Uterus (tissue), 4 donors: ENCODE measurements around the gene CLDN16. TPM values are rescaled to one million over a fixed set of nuclear protein-coding genes. Genes with fewer than 3 reads are reported as not detected.

Experiments used
- DNase-seq, 2 donors: peaks; one replicate each; pipeline ENCODE4 v3.0.0-alpha.2; 2019 to 2020
- H3K27ac ChIP-seq, 2 donors: fragments of 200-600 bp; sonication (generic); 1 replicate in 1 of 2; 2 replicates in 1 of 2; pipeline ENCODE4 v1.5.1; 2016 to 2018
- H3K27me3 ChIP-seq, 2 donors: fragments of 200-600 bp; sonication (generic); one replicate each; pipeline ENCODE4 v1.5.1; 2018 to 2019; ENCODE audit warnings: control low read depth in 1 of 2
- H3K36me3 ChIP-seq, 2 donors: fragments of 200-600 bp; sonication (generic); one replicate each; pipeline ENCODE4 v1.5.1; 2019; ENCODE audit warnings: control low read depth in 1 of 2
- H3K4me1 ChIP-seq, 2 donors: fragments of 200-600 bp; sonication (generic); one replicate each; pipeline ENCODE4 v1.5.1; 2018 to 2019; ENCODE audit warnings: control low read depth in 1 of 2
- H3K4me3 ChIP-seq, 2 donors: fragments of 200-600 bp; sonication (generic); 1 replicate in 1 of 2; 2 replicates in 1 of 2; pipeline ENCODE4 v1.5.1; 2018 to 2019; ENCODE audit warnings: mild to moderate bottlenecking in 1 of 2
- H3K9me3 ChIP-seq, 2 donors: fragments of 200-600 bp; sonication (generic); one replicate each; pipeline ENCODE4 v1.5.1; 2019; ENCODE audit warnings: control low read depth in 1 of 2
- CTCF ChIP-seq, 4 experiments: fragments of 200-600 bp in 2 of 4; fragments of 450-650 bp in 2 of 4; sonication (generic) in 2 of 4; IDR thresholded peaks; one replicate each; pipeline ENCODE4 v1.5.1; 2016 to 2019; ENCODE audit warnings: antibody characterized with exemption in 4 of 4, mild to moderate bottlenecking in 2 of 4, moderate library complexity in 1 of 4
- POLR2A ChIP-seq, 2 donors: fragments of 450-650 bp; IDR thresholded peaks; one replicate each; pipeline ENCODE4 v1.6.1; 2016; ENCODE audit warnings: antibody characterized with exemption in 2 of 2, mild to moderate bottlenecking in 1 of 2, moderate library complexity in 1 of 2
- intact Hi-C: fragments of 100-400 bp; cut with DNase I; formaldehyde crosslinking; loops from one replicate; pipeline ENCODE4 v1.15.1; 2023; ENCODE audit warnings: low total_unique reads
- total RNA-seq, 4 donors: library from RNA; depleted of rRNA in 3 of 4; stranded (reverse); fragments of >200 nt in 3 of 4; gene quantifications; one replicate each; pipeline versions ENCODE4 v1.1.0 to v1.2.4, GENCODE V29; 2014 to 2023
- donor health status: DM: yes; HTN: yes; CAD: no.

Gene CLDN16
- total RNA-seq, 4 donors from 2014 or later: 0.07 to 0.58 TPM; not detected in 2

DNA sequence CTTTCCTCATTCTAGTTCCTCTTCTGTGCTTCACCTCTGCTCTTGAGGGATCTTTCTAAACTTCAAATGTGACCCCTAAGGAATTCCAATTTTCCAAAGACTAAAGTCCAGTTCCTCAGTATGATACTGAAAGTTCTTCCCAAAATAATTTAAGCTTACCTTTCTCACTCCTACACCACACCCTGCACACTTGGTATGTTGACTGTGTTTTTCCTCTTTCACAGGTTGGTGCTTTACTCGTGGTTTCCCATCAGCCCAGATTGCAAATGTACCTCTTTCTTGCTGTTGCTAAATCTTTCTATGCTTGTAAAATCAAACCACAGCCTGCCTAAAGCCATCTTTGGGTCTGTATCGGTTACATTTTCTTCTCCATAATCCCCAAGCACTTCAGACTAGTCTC is 30.5 kb upstream of the CLDN16 start:
- intact Hi-C loops: no loop called here
- DNase-seq: no peak
- no peaks in the 10 kb centered on the region for H3K9me3 ChIP-seq
- no peaks in the 10 kb centered on the region for H3K36me3 ChIP-seq
- no peaks in the 10 kb centered on the region for H3K27me3 ChIP-seq
- no peak for TF ChIP-seq CTCF (IDR thresholded peaks at IDR 0.05)
- TF ChIP-seq POLR2A (IDR thresholded peaks at IDR 0.05): no peak
- H3K4me1 ChIP-seq: no peaks in the 10 kb centered on the region
- H3K27ac ChIP-seq: no peak overlapping the region
- H3K4me3 ChIP-seq: no peak overlapping the region

GRCh38 chr3:190359813-190360212 is 28.1 kb upstream of the CLDN16 start:
- H3K9me3 ChIP-seq: no peaks in the 10 kb centered on the region
- no peaks in the 10 kb centered on the region for H3K4me1 ChIP-seq
- no peak overlapping the region for H3K4me3 ChIP-seq
- DNase-seq: no peak
- TF ChIP-seq CTCF (IDR thresholded peaks at IDR 0.05) (no peak), POLR2A (IDR thresholded peaks at IDR 0.05) (no peak)
- H3K27me3 ChIP-seq: no peaks in the 10 kb centered on the region
- H3K27ac ChIP-seq: peak overlapping the region; percentile 69 to 76
- no peaks in the 10 kb centered on the region for H3K36me3 ChIP-seq
- intact Hi-C loops: no loop called here

DNA sequence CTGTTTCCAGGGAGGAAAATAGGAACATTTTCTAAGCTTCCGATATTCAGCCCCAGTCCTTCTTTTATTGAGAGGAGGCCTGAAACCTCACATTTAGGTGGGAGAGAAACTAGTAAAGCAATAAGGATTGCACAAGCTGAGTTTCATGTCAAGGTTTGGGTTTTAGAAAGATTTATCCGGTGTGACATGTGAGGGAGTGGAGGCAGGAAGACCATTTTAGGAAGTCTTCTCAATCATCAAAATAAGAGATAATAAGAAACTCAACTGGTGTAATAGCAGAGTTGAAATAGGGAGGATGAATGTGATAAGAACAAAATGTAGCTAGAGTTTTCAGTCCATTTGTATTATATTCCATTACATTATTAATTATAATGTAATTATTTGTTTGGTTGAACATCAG is 27.7 kb upstream of the CLDN16 start:
- Histone ChIP-seq H3K4me1 (no peaks in the 10 kb centered on the region), H3K9me3 (no peaks in the 10 kb centered on the region), H3K36me3 (no peaks in the 10 kb centered on the region), H3K27me3 (no peaks in the 10 kb centered on the region), H3K4me3 (no peak overlapping the region), H3K27ac (peak overlapping the region; percentile 69 to 76)
- intact Hi-C loops: no loop called here
- TF ChIP-seq CTCF (IDR thresholded peaks at IDR 0.05): no peak
- no peak for TF ChIP-seq POLR2A (IDR thresholded peaks at IDR 0.05)
- DNase-seq: no peak

- H3K4me3 ChIP-seq: no peak overlapping the region
- intact Hi-C loops: no loop called here
- H3K27me3 ChIP-seq: no peaks in the 10 kb centered on the region
- TF ChIP-seq POLR2A (IDR thresholded peaks at IDR 0.05) (no peak), CTCF (IDR thresholded peaks at IDR 0.05) (no peak)
- H3K27ac ChIP-seq: peak overlapping the region; percentile 69 to 76
- H3K4me1 ChIP-seq: no peaks in the 10 kb centered on the region
- H3K9me3 ChIP-seq: no peaks in the 10 kb centered on the region
- no peaks in the 10 kb centered on the region for H3K36me3 ChIP-seq
- no peak for DNase-seq
These were observed 26.2 kb upstream of the CLDN16 start for GRCh38 chr3:190361791-190362190.

DNA sequence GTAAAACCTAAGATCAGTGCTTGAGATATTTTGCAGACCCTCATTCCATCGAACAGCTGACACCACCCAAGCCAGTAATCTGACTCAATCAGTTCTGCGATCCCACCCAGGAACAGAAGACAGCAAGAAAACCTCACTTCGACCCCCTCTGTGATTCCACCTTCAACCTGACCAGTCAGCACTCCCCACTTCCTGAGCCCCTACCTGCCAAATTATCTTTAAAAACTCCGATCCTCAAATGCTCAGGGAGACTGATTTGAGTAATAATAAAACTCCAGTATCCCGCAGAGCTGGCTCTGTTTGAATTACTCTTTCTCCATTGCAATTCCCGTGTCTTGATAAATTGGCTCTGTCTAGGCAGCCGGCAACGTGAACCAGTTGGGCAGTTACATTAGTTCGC is 25.7 kb upstream of the CLDN16 start:
- no peak for DNase-seq
- no peaks in the 10 kb centered on the region for H3K27me3 ChIP-seq
- intact Hi-C loops: no loop called here
- H3K27ac ChIP-seq: peak overlapping the region; percentile 69 to 76
- no peak for TF ChIP-seq POLR2A (IDR thresholded peaks at IDR 0.05)
- TF ChIP-seq CTCF (IDR thresholded peaks at IDR 0.05): no peak
- no peak overlapping the region for H3K4me3 ChIP-seq
- H3K4me1 ChIP-seq: no peaks in the 10 kb centered on the region
- H3K9me3 ChIP-seq: no peaks in the 10 kb centered on the region
- no peaks in the 10 kb centered on the region for H3K36me3 ChIP-seq
